Embryonic facial prominence (tissue), 1 donor: ENCODE measurements around the gene PHLDA2.
A peak's percentile ranks its signal among the peaks of the same experiment; 100 is the strongest.
"Not testable (repeated sequence)": the region's sequence is repeated elsewhere in the genome, so short reads cannot be mapped to it uniquely, and the experiment has no call there.

ENCODE experiments used
- DNase-seq: peaks from one replicate; pipeline ENCODE4 v3.0.0-alpha.2; 2016; ENCODE audit errors: extremely low spot score

Gene PHLDA2

GRCh38 chr11:2914455-2915195 lies 14.6 kb downstream of the PHLDA2 start:
- DNase-seq: no peak

DNA sequence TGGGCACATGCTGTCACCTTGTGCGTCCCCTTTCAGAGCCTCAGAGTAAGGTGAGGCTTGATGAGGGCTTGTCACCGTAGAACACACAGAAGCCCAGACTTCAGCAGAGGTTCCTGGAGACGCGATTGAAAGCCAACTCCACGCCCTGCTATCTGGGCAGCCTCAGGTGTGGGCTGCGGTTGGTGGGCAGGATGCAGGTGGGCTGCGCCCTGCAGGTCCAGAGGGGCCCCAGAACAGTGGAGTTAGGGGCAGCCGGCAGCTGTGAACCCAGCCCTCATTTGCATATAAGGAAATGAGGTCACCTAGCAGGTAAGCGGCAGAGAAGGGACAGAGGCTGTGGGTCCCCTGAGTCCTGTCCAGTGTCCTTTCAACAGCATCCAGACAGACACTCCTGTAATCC lies 15.4 kb downstream of the PHLDA2 start:
- DNase-seq: no peak

- no peak for DNase-seq
Measured at GRCh38 chr11:2913019-2913431, 16.2 kb downstream of the PHLDA2 start.

GRCh38 chr11:2912498-2912897 lies 16.7 kb downstream of the PHLDA2 start:
- DNase-seq: no peak

DNA sequence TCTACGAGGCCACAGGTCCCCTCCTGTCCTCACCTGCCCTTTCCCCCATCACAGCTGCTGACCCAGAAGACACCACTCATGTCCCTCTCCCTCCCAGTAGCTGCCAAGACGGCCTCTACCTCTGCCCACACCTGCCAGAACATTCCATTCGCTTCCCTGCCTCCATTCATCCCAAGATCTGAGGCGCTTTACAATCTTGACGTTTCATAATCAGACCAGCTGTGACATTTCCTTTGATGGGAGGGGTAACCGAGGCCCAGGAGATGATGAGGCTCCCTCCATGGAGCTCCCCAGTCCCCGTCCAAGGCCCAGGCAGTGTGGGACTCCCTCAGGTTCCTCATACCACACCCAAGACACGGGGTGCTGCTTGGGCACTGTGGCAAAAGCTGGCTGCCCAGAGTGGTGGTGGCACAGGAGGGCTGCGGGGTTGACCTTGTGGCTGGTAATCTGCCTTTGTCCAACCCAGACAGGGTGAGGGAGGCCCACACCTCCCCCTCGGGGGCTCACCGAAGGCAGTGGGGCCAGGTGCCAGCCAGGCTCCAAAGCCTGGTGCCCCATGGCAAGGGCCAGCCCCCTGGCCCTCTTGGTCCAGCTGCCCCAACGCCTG lies 17.3 kb downstream of the PHLDA2 start:
- DNase-seq: no peak

DNA sequence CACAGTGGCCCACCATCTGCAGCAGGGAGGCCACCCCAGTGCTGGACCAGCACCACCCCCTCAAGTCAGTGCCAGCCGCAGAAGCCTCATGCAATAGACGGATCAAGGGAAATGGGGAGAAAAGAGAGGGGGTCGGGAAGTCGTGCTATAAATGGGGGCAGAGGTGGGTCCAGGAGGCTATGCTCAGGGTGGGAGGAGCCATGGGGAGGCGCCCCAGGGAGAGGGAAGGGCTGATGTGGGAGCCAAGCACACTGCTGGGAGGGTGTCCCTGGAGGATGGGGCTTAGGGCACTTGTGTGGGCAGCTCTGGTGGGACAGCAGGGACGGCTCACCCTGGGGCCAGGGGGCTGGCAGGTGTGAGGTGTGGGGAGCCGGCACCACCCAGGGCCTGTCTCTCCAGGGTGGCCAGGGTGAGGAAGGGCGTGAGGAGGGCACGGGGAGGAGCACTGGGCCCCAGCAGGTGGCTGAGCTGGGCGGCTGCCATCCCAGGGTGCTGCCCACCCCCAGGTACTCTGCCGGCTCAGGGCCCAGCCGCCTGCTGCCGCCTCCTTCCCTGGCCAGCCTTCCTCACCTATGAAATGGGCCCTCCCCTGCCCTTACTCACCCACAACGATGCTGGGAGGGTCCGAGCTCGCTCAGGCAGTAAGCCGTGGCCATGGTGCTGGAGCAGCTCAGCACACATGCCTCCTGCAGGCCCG lies 18.0 kb downstream of the PHLDA2 start:
- no peak for DNase-seq

- no peak for DNase-seq
Measured at GRCh38 chr11:2910401-2910955, 18.7 kb downstream of the PHLDA2 start.

DNA sequence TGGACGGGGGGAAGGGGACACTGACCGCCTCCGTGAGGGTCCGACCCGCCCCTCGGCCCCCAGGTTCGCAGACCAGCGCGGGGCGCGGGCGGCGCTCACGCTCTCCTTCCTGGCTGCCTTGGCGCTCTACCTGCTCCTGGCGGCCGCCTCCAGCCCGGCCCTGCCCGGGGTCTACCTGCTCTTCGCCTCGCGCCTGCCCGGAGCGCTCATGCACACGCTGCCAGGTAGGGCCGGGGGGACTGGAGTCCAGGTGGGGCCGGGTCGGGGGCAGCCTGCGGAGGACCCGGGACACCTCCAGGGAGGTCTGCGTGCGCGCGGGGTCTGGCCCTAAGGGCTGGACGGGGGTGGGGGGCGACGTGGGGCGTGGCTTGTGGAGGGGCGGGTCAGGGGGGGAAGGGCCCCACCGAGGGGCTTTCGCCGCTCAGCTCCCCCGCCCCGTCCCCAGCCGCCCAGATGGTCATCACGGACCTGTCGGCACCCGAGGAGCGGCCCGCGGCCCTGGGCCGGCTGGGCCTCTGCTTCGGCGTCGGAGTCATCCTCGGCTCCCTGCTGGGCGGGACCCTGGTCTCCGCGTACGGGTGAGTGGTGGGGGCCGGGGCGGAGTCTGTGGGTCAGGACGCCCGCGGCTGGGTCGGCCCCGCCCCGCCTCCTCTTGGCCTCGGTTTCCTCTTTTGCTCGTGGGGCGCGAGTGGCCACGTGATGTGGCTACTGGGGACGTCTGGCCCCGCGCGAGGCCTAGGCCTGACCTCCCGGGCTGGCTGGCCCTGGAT lies 19.9 kb downstream of the PHLDA2 start:
- DNase-seq: no peak

DNA sequence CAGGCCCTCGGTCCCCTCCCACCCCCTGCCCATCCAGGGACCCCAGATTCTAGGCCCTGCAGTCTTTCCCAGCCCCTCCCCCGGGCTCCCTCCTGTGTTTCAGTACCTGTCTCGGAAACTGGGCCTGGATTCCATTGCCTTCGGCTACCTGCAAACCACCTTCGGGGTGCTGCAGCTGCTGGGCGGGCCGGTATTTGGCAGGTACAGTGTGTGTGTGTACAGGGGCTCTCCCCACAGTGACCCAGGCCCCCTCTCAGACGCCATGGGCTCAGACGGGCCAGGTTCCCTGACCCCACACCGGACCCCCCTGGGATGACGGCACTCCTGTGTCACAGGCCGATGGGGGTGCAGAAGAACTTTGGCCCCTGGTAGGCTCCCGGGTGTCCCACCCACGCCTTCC lies 21.1 kb downstream of the PHLDA2 start:
- no peak for DNase-seq

DNA sequence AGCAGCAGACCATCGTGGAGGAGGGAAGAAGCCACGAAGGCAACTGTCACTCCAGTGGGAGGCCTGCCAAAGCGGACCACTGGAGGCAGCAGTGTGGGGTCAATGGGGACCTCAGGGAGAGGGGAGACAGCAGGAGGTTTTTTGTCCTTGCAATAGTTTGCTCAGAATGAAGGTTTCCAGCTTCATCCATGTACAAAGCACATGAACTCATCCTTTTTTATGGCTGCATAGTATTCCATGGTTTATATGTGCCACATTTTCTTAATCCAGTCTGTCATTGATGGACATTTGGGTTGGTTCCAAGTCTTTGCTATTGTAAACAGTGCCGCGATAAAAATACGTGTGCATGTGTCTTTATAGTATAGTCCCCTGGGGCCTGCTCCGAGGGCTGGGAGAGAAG lies 23.9 kb downstream of the PHLDA2 start:
- not testable (repeated sequence) for DNase-seq

DNA sequence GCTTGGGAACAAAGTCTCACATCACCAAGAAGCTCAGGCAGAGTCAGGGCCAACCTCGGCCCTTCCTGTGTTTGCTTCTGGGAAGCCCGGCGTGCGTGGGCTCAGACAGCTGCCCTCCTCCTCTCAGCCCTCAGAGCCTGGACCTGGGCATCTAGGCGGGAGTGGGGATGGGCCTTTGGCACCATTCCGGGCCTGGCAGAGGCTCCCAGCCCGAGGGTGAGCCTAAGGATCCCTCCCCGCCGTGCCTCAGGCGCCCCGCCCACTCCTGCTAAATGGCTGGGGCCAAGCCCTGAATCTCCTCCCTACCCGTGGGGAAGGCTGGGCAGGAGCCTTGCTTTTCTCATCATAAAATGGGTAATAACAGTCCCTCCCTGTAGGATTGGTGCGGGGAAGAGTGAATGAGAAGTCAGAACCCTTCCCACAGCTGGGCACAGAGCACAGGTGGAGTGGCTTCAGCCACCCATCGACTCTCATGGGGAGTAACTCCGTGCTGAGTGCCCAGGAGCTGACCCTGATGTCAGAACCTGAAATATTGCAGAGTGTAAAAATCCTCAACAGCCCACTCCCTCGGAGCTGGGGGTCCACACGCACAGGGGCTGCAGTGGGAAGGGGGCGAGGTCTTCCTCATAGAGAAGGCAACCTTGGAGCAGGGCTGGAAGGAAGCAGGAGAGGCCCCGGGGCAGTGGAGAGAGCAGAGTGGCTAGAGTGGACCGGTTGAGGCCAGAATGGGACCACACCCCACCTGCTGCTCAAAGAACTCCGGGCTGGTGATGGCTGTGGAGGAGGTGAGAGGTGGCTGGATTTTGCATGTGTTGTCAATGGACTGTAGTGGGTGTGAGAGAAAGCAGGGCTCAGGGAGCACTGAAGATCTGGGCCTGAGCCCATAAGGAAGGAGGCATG lies 24.8 kb downstream of the PHLDA2 start:
- no peak for DNase-seq

- no peak for DNase-seq
Measured at GRCh38 chr11:2903672-2904011, 25.6 kb downstream of the PHLDA2 start.

DNA sequence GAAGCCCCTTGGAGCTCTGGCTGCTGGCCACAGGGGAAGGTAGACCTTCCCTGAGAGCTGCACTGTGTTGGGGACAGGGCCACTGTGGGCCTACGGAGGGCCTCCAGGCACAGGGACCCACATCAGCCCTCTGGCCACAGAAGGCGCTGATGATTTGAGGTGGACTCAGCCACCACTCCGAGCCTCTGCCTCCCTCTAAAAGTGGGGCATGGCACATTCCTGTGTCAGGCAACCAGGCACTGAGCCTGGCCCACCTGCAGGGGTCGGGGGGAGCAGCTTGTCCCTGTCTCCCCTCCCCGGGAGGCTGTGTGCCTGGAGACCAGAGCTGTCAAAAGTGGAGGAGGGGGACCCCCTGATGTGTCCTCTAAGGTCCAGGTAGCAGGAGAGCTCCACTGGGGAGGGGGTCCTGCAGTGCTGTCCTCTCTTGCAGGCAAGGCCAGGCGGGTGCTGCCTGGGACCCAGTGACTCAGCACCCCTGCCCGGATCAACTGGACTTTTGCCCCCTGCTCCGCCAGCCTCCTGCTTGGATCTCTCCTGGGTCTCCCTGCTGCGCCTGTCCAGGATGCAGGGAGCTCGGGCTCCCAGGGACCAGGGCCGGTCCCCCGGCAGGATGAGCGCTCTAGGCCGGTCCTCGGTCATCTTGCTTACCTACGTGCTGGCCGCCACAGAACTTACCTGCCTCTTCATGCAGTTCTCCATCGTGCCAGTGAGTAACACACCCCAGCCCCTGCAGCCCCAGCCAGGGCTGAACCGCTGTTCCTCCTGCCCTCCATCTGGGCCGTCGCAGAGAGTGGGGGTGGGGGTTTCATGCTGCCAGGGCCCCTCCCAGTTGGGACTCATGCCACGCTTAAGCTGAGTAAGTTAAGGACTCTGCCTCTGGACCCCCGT lies 26.2 kb downstream of the PHLDA2 start:
- no peak for DNase-seq

DNA sequence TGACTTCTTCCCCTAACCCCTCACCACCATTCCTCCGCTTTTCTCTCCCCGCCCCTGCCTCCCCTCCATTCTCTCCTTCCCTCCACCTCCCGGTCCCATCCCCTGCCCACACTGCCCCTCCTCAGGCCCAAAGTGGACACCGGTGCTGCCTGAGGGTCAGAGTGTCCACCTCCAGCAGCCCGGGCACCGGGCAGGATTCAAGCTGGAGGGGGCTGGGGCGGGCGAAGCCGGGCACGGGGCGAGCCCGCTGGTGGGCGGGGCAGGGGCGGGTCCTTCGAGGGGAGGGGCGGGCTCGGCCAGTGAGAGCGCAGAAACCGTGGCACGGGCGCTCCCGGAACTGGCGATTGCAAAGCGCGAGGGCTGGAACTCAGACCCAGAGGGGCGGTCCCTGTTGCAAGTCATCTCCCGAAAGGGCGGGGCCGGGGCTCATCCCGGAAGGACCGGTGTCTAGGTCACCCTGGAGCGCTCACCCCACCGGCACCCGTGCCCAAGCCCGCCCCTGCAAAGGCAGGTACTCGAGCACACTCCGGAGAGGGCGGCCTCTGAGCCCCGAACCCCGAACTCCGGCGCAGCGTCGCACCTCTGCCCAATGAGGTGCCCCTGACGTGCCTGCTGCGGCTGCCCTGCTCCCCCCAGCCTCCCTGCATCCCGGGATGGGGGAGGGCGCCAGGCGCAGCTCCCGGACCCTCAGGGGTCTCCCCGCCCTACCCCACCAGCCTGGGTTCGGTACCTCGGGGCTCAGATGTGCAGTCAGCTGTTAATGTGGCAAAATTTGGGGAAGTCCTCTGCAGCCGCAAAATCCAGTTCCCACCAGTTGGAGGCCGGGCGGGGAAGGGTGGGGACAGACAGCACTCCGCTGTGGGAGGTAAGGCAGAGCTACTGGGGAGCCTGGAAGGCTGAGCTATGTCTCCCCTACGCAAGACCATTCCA lies 27.1 kb downstream of the PHLDA2 start:
- DNase-seq: peak; percentile 58

DNA sequence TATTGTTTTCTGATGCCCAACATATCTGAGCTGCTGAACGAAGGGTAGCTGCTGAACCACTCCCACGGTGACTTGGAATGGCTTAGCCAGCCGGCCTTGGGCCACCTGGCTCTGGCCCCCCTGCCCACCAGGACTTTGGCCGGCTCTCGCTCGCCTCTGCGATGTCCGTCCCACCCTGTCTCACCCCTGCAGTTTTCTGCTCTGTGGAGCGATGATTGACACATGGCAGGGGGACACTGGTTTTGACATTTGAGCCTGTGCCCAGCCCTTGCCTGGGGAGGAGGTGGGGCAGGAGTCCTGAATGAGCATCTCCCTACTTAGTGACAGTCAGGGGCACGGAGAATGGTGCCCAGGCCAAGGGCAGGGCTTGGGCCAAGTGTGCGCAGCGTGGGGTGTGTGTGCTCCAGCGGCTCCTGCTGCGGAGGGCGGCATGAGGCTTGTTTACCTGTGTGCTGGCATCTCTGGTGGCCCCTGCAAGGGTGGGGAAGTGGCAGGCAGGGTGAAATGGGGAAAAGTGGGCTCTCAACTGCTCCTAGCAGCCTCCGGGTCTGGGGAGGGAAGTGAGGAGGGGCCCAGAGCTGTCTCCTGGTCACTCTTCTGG lies 27.9 kb downstream of the PHLDA2 start:
- DNase-seq: no peak

DNA sequence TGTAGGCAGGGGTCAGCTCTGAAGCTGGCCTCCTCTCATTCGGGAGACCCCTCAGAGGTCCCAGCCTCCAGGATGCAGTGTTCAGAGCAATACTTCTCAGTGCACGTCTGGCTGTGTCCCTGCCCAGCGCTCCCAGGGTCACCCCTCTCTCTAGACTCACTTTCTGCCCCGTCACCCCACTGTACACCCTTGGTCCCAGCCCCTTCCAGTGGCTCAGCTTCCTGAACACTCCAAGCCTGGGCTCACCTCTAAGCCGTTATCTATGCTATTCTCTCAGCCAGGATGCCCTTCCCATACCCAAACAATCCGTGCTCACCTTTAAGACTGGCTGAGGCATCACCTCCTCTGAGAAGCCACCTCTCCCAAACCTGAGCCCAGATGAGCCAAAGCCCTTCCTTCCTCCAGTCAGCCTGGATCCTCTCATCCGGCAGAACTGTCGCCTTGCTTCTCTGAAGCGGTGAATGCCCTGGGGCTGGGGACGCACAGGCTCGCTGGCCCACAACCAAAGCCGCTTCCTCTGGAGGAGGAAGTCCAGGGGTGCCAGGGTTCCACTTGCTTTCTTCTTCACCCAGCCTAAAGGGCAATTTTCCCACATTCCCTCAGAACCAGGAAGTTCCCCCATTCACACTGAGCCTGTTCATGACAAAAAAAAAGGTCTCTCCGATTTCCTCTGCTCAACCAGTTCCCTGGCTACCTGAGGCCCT lies 30.0 kb downstream of the PHLDA2 start:
- DNase-seq: no peak

DNA sequence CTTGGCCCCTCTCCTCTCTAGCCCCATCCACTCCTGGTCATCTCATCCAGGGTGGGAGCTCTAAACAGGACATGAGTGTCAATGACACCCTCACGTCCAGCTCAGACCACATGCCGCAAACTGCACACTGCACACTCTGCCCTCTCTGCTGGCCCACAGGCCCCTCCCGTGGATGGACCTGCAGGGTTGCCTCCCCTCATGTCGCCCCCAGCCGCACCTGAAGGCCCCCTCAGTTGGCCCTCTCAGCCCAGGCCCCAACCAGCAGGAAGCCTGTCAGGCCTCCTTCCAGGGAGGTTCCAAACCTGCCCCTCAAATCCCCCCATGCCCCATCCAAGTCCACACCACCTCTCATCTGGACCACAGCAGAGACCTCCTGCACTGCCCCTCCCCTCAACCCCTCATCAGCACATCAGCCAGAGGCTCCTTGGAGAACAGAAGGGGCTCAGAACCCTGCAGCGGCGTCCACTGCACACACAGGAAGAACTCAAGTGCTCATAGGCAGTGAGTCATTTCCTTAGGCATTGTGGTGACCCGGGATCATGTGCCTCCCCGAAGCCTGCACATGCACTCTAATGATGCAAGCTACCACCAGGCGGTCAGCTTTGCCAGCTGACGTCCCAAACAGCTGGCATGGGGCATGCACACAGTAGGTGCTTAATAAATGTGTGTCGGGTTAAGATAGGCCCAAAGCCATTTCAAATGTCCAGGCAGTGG lies 30.7 kb downstream of the PHLDA2 start:
- DNase-seq: no peak
